GM19193 (cell line): ENCODE data around the gene VPS26B.

ENCODE experiments used
- POLR2A ChIP-seq: IDR thresholded peaks from 4 replicates; pipeline ENCODE4 v1.6.1; 2011; ENCODE audit not compliant: insufficient read depth, insufficient read length; ENCODE audit errors: extremely low read depth

The VPS26B gene

DNA sequence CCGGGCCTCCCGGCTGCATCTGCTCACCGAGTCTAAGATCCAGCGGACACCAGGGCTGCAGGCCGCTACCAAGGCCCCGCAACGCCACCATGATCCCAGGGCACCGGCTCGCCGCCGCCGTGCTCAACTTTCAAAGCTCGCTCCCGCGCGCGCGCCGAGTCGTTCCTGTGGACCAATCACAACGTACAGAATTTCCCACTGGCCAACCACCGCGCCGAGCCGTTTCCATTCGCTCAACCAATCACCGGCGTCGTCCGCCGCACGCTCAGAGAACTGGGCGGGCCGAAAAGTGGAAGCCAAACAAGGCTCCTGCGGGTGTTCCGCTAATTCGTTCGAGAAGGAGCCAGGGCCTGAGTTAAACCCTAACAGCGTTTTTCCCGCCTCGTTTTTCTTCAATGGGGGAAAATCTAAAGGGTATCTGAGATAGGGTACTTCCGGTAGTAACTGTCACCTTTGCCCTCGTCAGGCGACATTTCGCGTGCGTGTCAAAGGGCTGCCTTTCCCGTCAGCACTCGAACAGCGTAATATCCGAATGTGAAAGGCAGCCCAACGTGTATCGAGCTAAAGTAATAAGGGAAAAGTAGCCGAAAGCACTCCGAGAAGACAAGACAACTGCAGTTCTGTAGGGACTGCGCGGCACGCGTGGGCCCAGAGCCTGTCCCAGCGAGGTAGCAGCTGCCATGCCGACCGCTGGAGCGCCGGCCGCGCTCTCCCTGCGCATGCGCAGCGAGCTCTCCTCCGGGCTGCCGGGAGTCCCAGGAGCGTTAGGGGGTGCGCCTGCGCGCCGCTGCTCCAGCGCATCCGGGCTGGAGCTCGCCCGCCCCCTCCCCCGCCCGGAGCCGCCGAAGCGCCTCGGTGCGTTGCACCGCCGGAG is at the start of gene VPS26B, which contains the start of gene NCAPD3:
Gene VPS26B, plus strand, starts transcription at position 836 of the 874 bp plus-strand sequence. CDS start 452 bp downstream, outside the sequence.
Gene NCAPD3, minus strand, starts transcription at position 132 of the 874 bp plus-strand sequence. Its CDS starts 41 bp downstream, at position 91.
- peak; percentile 89 for TF ChIP-seq POLR2A

DNA sequence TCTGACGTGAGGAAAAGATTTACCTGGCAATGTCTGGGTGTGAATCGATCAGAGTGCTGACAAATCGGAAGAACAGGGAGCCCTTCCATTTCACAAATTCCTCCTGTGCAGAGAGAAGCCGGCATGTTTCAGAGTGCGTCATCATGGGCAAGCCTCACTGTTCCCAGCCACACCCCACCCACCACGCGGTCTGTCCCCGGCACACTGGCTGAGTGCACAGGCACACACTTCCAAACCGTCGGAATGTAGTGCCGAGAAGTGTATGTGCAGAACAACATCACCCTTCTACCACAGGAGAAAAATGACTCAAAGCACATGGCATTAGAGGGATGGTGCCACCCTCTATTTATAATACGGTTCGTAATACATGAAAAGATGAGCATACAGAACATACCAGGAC is 48.2 kb upstream of the VPS26B start:
- TF ChIP-seq POLR2A = no peak

DNA sequence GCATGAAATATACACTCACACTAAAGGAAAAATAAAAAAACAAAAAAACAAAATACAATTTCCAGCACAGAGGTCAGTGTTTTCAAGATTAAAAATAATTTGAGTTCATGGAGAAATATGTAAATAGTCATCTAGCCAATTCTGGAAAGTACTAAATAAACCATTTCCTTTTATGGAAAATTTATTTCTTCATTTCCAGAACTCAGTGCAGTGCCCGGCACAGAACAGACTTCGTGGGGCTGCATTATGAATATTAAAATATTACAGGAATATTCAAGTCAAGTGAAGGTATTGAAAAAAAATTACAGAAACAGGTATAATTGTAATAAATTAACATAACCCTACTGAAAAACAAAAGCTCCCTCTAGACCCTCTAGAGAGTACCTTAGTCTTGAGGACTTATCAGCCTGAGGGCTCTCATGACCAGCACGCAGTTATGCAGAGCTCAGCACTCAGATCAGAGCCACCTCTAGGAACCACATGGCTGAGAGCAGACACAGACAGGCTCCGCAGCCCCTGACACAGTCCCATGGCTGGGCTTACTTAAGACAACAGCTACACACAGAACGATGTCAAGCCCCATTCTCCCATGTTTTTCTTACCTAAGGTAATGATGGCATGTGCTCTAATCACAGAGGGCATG is 46.3 kb upstream of the VPS26B start:
- TF ChIP-seq POLR2A = no peak

DNA sequence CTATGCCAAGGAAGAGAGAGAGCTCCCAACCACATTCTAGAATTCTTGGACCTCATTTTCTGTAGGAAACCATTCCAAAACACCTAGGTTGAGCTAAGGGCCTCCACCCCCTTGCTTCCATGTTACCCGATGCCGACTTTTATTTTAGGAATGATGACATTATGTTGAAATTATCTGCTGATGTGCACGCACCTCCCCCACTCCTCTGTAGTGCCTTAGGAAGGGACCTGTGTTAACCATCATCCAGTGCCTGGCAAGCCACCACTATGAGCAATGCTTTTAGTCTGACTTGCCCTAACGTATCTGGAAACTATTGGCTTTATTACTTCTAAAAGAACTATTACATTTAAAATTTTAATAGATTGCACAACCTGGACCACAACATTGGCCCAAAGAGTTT is 42.8 kb upstream of the VPS26B start:
- no peak for TF ChIP-seq POLR2A

DNA sequence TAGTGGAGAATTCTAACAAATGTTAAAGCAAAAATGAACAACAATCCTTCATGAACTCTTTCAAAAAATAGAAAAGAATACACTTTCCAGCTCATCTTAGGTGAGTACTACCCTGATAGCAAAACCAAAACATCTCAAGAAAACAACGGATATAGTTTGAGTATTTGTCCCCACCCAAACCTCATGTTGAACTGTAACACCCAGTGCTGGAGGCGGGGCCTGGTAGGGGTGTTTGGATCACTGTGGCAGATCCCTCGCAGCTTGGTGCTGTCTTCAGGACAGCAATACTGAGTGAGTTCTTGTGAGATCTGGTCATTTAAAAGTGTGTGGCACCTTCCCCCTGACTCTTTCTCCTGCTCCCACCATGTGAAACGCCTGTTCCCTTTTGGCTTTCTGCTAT is 27.7 kb upstream of the VPS26B start:
- no peak for TF ChIP-seq POLR2A

DNA sequence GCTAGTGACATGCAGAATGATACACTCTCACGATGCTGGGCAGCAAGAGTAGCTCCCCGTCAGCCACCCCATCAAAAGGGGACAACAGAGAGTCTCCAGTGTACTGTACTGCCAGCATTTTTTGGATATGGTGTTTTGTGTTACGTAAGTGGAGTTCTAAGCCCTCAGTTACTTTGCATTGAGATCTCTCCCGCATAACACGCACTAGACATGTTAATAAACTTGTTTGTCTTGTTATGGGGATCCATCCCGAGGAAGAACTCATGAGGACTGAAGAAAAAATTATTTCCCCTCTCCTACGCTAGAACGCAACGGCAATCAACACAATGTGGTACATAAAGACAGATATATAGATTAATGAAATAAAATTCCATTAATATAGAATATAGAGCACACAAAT is 24.9 kb upstream of the VPS26B start:
- no peak for TF ChIP-seq POLR2A

DNA sequence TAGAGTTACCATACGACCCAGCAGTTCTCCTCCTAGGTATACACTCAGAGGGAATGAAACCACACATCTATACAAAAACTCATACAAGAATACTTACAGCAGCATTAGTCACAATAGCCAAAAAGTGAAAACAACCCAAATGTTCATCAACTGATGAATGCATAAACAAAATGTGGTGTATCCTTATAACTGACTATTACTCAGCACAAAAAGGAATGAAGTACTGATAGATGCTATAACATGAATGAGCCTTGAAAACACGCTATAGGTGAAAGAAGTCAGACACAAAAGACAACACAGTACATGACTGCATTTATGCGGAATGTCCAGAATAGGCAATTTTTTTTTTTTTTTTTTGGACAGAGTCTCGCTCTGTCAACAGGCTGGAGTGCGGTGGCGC is 23.8 kb upstream of the VPS26B start:
- no peak for TF ChIP-seq POLR2A

DNA sequence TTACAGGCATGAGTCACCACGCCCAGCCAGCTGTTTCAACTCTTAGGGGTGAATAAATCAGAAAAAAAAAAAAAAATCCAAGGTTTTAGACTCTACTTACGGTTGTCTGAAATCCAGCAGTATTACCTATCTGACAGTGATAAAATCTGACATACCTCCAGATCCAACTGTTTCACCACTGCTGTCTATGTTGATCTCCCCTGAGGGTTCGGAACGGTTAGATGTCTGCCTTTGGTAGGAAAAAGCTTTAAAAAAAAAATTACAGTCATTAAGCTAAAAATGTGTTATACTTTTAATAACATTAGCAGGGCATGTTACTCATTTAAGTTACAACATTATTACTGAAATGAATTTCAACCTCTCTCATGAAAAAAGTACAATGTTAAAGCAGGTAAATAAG is 21.8 kb upstream of the VPS26B start:
- TF ChIP-seq POLR2A = no peak

DNA sequence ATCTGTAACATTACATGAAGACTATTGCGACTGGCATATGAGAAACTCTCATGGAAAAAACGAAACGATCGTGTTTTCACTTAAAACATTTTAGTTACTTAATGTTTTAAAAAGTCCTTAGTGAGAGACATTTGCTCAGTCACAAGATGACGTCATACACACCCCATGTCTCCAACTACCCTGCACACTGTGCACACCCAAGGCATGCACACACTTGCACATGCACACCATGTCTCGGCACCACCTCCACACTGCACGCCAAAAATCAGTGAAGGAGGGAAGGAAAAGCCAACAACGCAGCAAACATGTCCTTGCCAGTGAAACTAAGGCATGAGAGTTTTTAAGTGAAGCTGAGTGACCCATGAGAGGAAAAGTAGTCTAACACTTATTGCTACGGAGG is 18.7 kb upstream of the VPS26B start:
- TF ChIP-seq POLR2A = no peak

DNA sequence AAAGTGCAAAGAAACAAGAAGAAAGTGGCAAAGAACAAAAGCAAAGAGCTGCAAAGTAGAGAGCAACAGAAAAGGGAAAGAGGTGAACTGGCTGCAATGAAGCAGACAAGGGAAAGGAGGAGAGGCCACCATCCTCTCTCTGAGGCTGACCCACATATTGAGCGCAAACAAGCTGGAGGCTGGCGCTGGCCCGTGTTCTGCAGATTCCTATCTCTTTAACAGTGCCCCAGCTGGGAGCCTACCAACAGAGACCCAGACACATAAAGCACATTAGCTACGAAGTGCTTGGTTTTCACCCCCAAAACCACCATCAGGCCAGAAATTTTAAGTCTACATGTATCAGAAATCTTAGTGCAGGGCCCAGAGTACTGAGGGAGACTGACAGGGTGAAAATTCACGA is 18.3 kb upstream of the VPS26B start:
- TF ChIP-seq POLR2A = no peak

DNA sequence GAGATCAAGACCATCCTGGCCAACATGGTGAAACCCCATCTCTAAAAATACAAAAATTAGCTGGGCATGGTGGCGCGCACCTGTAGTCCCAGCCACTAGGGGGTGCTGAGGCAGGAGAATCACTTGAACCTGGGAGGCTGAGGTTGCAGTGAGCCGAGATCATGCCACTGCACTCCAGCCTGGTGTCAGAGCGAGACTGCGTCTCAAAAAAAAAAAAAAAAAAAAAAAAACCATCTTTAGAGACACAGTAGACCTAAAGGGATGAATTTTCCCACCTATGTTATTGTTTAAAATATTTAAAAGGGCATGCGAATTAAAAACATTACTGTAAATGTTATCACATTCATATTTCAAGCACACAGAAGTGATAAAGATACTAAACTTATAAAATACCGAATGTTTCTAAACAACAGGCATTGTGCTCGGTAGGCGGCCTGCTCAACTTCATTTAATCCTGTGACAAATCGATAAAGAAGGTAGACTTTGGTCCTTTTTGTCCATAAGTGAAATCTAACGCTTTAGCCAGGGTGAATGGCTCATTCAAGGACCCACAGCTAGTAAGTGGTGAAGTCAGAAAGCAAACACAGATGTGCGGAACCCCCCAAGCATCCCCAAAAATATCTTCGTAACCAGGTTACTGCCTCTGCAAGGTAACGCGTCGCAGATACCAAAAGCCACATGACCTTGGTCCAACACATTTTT is 16.8 kb upstream of the VPS26B start:
- no peak for TF ChIP-seq POLR2A

DNA sequence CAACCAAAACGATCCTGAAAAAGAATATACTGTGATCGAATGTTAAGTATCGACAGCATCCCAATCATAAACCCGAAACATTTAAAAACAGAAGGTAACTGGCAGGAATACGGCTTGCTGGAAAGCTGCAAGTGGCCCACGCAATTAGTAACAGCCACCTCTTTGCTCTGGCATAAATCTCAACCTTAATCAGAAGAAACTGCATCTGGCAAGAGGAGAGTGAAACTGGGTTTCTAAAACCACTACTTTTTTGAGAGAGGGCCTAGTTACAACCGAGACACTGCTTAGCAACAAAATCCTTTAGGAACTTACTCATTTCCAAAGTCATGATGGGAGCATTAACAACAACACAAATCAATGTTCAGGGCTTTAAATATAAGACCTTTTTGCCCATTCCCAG is 8.6 kb upstream of the VPS26B start:
- TF ChIP-seq POLR2A = no peak

DNA sequence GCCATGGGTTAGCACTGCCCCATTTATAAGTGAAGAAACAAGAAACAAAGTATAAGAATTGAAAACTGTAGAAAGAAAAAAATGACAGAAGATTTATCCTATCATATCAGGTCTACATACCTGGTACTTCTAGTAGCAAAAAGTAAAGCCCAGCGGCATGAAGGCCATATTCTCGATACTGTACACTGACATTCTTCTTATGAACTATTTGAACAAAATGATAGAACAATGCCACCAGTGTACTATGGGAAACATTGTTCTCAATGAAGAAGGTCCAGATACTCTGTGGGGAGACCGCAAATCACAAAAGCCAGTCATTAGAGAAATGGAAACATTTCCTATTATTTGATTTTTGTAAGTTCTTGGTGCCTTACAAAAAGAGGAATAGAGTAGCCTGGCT is 7.7 kb upstream of the VPS26B start:
- no peak for TF ChIP-seq POLR2A

DNA sequence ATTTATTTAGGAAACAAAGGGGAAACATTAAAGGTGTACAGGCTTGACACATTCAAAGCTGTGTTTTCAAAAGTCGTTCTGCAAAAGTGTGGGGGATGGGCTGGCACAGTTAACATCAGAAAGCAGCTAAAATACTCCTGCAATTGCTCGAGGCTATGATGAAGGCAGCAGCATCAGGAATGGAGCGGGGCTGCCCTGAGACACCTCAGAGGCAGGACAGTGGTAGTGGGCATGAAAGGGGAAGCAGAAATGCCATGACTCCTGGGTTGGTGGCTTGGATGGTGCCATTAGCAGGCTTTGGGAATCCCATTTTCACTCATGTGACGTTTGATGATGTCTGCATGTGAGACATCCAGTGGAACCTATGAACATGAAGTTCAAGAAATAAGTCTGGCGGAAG is 1.4 kb upstream of the VPS26B start:
- TF ChIP-seq POLR2A = no peak

DNA sequence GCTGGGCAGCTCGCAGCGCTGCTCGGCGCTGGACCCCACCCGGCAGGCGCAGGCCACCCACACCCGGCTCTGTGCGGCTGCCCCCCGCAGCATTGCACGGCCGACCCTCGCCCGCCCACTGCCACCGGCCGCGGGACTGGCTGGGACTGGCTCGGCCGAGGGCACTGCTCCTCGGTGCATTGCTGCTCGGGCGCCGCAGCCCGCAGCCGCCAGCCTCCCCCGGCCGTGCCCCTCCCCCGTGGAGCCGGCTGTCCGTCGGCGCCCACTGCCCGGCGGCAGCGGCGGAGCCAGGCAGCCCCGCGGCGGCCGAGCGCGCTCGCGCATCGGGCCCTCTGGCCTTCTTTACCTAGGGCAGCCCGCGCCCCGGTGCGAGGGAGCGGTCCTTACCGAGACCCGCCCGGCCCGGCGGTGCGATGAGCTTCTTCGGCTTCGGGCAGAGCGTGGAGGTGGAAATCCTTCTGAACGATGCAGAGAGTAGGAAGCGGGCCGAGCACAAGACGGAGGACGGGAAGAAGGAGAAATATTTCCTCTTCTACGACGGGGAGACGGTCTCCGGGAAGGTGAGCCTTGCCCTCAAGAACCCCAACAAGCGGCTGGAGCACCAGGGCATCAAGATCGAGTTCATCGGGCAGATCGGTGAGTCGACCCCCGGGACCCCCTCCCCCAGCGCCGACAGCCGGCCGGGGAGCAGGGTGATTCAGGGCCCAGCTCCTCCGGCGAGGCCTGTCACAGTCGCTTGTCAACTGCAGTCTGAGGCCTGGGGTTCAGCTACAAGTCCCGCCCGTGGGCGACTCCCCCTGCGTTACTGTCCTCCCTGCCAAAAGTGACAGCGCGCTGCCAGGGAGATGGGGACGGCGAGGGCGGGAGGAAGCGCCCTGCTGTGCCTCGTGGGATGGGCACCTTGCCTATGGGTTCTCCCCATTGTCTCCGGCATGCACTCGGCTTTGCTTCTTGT is 516 bp downstream of the VPS26B start:
- TF ChIP-seq POLR2A = peak; percentile 42

DNA sequence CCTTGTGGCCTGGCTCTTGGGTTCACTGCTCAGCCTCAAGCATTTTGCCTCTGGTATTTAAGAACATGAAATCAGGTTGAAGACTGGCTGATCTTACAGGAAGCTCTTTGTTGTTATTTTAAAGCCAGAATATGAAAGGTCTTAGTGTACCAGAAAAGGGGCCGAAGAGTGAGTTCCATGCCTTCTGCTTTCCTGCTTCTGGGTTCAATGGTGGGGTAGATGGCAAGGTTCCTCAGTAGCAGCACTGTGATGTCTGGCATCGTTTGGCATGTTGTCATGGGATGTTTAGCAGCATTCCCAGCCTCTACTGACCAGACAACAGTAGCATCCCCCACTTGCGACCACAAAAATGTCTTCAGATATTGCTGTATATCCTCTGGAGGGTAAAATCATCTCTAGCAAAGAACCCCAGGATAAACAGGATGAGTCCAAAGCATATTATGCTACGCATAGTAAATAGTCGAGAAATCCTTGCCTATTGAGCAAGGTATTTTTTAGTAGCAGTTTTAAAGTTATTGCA is 2.4 kb downstream of the VPS26B start:
- no peak for TF ChIP-seq POLR2A
